GM12891 (cell line): ENCODE measurements around the gene IFNK.

Experiments used
- PAX5 ChIP-seq: IDR thresholded peaks from 2 replicates; pipeline ENCODE4 v1.6.1; 2011; ENCODE audit warnings: low read length, moderate library complexity, mild to moderate bottlenecking; ENCODE audit not compliant: insufficient read depth, severe bottlenecking
- POLR2A ChIP-seq: IDR thresholded peaks from 2 replicates; pipeline ENCODE4 v1.6.1; 2011; ENCODE audit warnings: low read depth, low read length, control low read depth
- POLR2AphosphoS5 ChIP-seq: IDR thresholded peaks from 2 replicates; pipeline ENCODE4 v1.6.1; 2011; ENCODE audit warnings: low read depth, low read length, control low read depth
- POU2F2 ChIP-seq: IDR thresholded peaks from 2 replicates; pipeline ENCODE4 v1.6.1; 2011; ENCODE audit warnings: low read depth, mild to moderate bottlenecking, control low read depth, low read length, moderate library complexity
- SPI1 ChIP-seq: IDR thresholded peaks from 2 replicates; pipeline ENCODE4 v1.6.1; 2011; ENCODE audit warnings: low read depth, low read length, control low read depth
- TAF1 ChIP-seq: IDR thresholded peaks from 2 replicates; pipeline ENCODE4 v1.6.1; 2011; ENCODE audit warnings: low read depth, low read length, control low read depth

GRCh38 chr9:27520986-27521385, 3.1 kb upstream of the IFNK start:
- TF ChIP-seq SPI1 (no peak), POLR2AphosphoS5 (no peak), POLR2A (no peak), TAF1 (no peak), POU2F2 (no peak), PAX5 (no peak)
